ENCODE results near the gene ARHGAP8. TPM values are rescaled to one million over a fixed set of nuclear protein-coding genes. Genes with fewer than 3 reads are reported as not detected.
A peak's percentile ranks its signal among the peaks of the same experiment; 100 is the strongest.

The ARHGAP8 gene
- total and polyA plus RNA-seq, 2 donors (not counting 3 experiments of a cell fraction or from before 2014, with no cell fraction given) = not detected

DNA sequence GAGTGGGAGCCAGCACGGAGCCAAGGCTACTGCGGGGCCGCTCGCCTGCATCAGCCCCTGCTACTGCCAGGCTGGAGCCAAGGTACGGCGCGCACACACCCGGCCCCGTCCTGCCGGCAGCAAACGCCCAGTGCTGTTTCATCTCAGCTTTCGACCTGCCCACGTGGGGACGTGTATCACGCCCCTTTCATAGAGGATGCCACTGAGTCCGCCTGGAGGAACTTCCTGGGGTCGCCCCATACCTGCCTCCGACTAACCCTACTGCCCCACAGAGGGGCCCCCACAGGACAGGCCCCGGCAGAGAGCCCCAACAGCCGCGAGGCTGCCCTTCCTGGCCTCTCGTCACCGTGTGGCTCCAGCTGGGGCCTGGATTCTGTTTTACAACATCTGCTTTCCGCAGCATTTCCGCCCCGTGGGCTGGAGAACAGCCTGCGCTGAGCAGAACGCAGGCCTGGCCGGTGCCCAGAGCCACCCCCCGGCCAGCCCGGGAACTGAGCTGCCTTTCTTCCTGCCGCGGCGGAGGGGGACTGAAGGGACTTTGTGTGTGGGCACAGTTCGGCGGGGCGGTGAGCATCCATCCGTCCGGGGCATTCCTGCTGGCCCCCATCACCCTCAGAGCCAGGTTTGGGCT is 22.9 kb upstream of the ARHGAP8 start:
- Histone ChIP-seq H4K20me1 (replicated peaks; ENCODE audit: control insufficient read depth, extremely low read depth, insufficient read depth, low read length) (no peaks in the 10 kb centered on the region), H3K9me1 (replicated peaks; ENCODE audit: control insufficient read depth, extremely low read depth, insufficient read depth, low read length) (no peaks in the 10 kb centered on the region), H3K27me3 (ENCODE audit: control insufficient read depth in 2 of 2, insufficient read depth in 2 of 2, low read length in 2 of 2) (no peaks in the 10 kb centered on the region), H3K4me1 (ENCODE audit: control insufficient read depth, extremely low read depth, insufficient read depth, low read length) (no peaks in the 10 kb centered on the region), H3K9ac (replicated peaks; ENCODE audit: extremely low read depth, insufficient read depth, low read length) (no peak overlapping the region), H3K4me2 (ENCODE audit: insufficient read depth, low read length) (no peak overlapping the region), H2AFZ (ENCODE audit: low read depth, low read length) (no peak overlapping the region), H3K36me3 (ENCODE audit: control insufficient read depth in 2 of 2, extremely low read depth in 1 of 2, insufficient read depth in 2 of 2, low read length in 2 of 2) (no peaks in the 10 kb centered on the region), H3K79me2 (ENCODE audit: control insufficient read depth, insufficient read depth, low read length) (no peaks in the 10 kb centered on the region), H3K27ac (ENCODE audit: insufficient read depth, low read depth, low read length) (no peak overlapping the region), H3K4me3 (replicated peaks in 1 of 3; ENCODE audit: insufficient read depth in 1 of 3, low read depth in 1 of 3, low read length in 3 of 3) (no peak overlapping the region), H3K9me3 (replicated peaks; ENCODE audit: control insufficient read depth, insufficient read depth, low read length) (no peaks in the 10 kb centered on the region)
- dilution Hi-C loops (cut with MboI; ENCODE audit: extremely low pct_ligation_motif_present, low sequenced_read_pairs) = no loop called here
- no peak for TF ChIP-seq GATA2 (IDR thresholded peaks at IDR 0.05; ENCODE audit: insufficient read depth, insufficient read length, low read depth, low read length)
- no peak for TF ChIP-seq EZH2 (IDR thresholded peaks at IDR 0.05; ENCODE audit: borderline replicate concordance, low read depth, low read length, severe bottlenecking)
- TF ChIP-seq, protein P1, sequence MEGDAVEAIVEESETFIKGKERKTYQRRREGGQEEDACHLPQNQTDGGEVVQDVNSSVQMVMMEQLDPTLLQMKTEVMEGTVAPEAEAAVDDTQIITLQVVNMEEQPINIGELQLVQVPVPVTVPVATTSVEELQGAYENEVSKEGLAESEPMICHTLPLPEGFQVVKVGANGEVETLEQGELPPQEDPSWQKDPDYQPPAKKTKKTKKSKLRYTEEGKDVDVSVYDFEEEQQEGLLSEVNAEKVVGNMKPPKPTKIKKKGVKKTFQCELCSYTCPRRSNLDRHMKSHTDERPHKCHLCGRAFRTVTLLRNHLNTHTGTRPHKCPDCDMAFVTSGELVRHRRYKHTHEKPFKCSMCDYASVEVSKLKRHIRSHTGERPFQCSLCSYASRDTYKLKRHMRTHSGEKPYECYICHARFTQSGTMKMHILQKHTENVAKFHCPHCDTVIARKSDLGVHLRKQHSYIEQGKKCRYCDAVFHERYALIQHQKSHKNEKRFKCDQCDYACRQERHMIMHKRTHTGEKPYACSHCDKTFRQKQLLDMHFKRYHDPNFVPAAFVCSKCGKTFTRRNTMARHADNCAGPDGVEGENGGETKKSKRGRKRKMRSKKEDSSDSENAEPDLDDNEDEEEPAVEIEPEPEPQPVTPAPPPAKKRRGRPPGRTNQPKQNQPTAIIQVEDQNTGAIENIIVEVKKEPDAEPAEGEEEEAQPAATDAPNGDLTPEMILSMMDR (IDR thresholded peaks at IDR 0.05; ENCODE audit: extremely low read depth in 1 of 2, insufficient read depth in 1 of 2, low read depth in 1 of 2, low read length in 2 of 2) = peak in 1 of 2 donors; percentile 36
- TF ChIP-seq JUN (IDR thresholded peaks at IDR 0.05; ENCODE audit: borderline replicate concordance, insufficient read depth, insufficient read length, low read depth) = no peak
- no peak for TF ChIP-seq POLR2A (IDR thresholded peaks at IDR 0.05; ENCODE audit: low read depth, low read length)
- DNase-seq (ENCODE audit: low read depth, low spot score) = peak; percentile 38
- CTCF ChIA-PET = interaction anchor here (0.8 to 1.6 kb wide), 5 partner anchors 13 to 44 kb away, joined by 3 to 5 read pairs (median 4); no protein-coding TSS in a partner anchor
- BruUV-seq (replicated peaks) = no TSS peak
- POLR2A ChIA-PET = no interaction called here
- FAIRE-seq = peak; percentile 72
- intact Hi-C loops (cut with micrococcal nuclease) = loop anchor here (2.0 kb wide), 1 partner anchor 15 kb away; no protein-coding TSS in a partner anchor
